DND-41 (cell line): ENCODE measurements around the gene RDH5.
A peak's percentile ranks its signal among the peaks of the same experiment; 100 is the strongest.

ENCODE experiments used
- ATAC-seq: fragments of 200-7000 bp; cut with Tn5 transposase; 3 replicates; pipeline ENCODE4 v1.9.1; 2021; ENCODE audit warnings: low read depth; ENCODE audit not compliant: insufficient read depth
- DNase-seq: peaks from one replicate; pipeline ENCODE4 v3.0.0-alpha.2; 2020
- H2AFZ ChIP-seq: 2 replicates; pipeline ENCODE4 v1.6.0; 2012; ENCODE audit warnings: low read depth, low read length
- H3K27ac ChIP-seq: 2 replicates; pipeline ENCODE4 v1.5.1; 2012; ENCODE audit warnings: low read length, inconsistent platforms
- H3K27me3 ChIP-seq: fragments of 200-600 bp; sonication (generic); 2 replicates; pipeline ENCODE4 v1.6.0; 2012; ENCODE audit warnings: low read length, mild to moderate bottlenecking, inconsistent platforms; ENCODE audit not compliant: insufficient read depth, poor library complexity
- H3K36me3 ChIP-seq: 2 replicates; pipeline ENCODE4 v1.5.1; 2012; ENCODE audit warnings: low read length, inconsistent platforms; ENCODE audit not compliant: insufficient read depth
- H3K4me1 ChIP-seq: 2 replicates; pipeline ENCODE4 v1.5.1; 2012; ENCODE audit warnings: mild to moderate bottlenecking, low read length; ENCODE audit not compliant: insufficient read depth
- H3K4me2 ChIP-seq: 2 replicates; pipeline ENCODE4 v1.6.0; 2012; ENCODE audit warnings: mild to moderate bottlenecking, moderate library complexity, low read length, inconsistent platforms; ENCODE audit not compliant: insufficient read depth
- H3K4me3 ChIP-seq, 2 experiments: fragments of 200-600 bp in 1 of 2; shearing (Covaris generic) in 1 of 2; 2 replicates each; pipeline ENCODE4 v1.5.1; 2012 to 2016; ENCODE audit warnings: inconsistent platforms in 2 of 2, low read length in 2 of 2, mild to moderate bottlenecking in 2 of 2, low read depth in 1 of 2, moderate library complexity in 1 of 2
- H3K79me2 ChIP-seq: 2 replicates; pipeline ENCODE4 v1.6.0; 2012; ENCODE audit warnings: low read length, inconsistent platforms; ENCODE audit not compliant: insufficient read depth
- H3K9ac ChIP-seq: 2 replicates; pipeline ENCODE4 v1.6.0; 2012; ENCODE audit warnings: low read depth, mild to moderate bottlenecking, inconsistent platforms, low read length, moderate library complexity
- H3K9me3 ChIP-seq: 2 replicates; pipeline ENCODE4 v1.5.1; 2012; ENCODE audit warnings: low read length, moderate library complexity, mild to moderate bottlenecking, inconsistent platforms; ENCODE audit not compliant: insufficient read depth, severe bottlenecking
- H4K20me1 ChIP-seq: 2 replicates; pipeline ENCODE4 v1.6.0; 2012; ENCODE audit warnings: low read length; ENCODE audit not compliant: insufficient read depth
- EZH2 ChIP-seq: IDR thresholded peaks from 3 replicates; pipeline ENCODE4 v1.6.1; 2012; ENCODE audit warnings: borderline replicate concordance, low read depth, mild to moderate bottlenecking, moderate library complexity, low read length, inconsistent platforms; ENCODE audit not compliant: severe bottlenecking
- TF ChIP-seq, protein P1 (sequence below): IDR thresholded peaks from 2 replicates; pipeline ENCODE4 v1.5.1; 2012; ENCODE audit warnings: borderline replicate concordance, low read length, moderate library complexity, mild to moderate bottlenecking; ENCODE audit not compliant: poor library complexity, severe bottlenecking; ENCODE audit errors: extremely low read depth

RDH5 gene

DNA sequence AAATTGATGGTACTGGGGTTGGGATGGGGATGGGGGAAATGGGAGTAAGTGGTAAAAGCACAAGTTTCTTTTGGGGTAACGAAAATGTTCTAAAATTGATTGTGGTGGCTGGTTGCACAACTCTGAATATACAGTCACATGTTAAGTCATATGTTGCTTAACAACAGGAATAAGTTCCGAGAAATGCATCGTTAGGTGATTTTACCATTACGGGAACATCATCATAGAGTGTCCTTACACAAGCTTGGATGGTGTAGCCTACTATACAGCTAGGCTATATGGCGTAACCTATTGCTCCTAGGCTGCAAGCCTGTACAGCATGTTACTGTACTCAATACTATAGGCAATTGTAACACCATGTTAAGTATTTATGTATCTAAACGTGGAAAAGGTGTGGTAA, 43.5 kb upstream of the RDH5 start:
- no peak for DNase-seq
- Histone ChIP-seq H3K79me2 (no peaks in the 10 kb centered on the region), H3K4me1 (no peaks in the 10 kb centered on the region), H3K27ac (no peak overlapping the region), H3K9me3 (no peaks in the 10 kb centered on the region), H3K27me3 (peaks cover 11% of the 10 kb centered on the region), H3K36me3 (no peaks in the 10 kb centered on the region), H2AFZ (no peak overlapping the region), H3K9ac (no peak overlapping the region), H4K20me1 (no peaks in the 10 kb centered on the region), H3K4me2 (no peak overlapping the region), H3K4me3 (no peak overlapping the region)
- TF ChIP-seq, protein P1, sequence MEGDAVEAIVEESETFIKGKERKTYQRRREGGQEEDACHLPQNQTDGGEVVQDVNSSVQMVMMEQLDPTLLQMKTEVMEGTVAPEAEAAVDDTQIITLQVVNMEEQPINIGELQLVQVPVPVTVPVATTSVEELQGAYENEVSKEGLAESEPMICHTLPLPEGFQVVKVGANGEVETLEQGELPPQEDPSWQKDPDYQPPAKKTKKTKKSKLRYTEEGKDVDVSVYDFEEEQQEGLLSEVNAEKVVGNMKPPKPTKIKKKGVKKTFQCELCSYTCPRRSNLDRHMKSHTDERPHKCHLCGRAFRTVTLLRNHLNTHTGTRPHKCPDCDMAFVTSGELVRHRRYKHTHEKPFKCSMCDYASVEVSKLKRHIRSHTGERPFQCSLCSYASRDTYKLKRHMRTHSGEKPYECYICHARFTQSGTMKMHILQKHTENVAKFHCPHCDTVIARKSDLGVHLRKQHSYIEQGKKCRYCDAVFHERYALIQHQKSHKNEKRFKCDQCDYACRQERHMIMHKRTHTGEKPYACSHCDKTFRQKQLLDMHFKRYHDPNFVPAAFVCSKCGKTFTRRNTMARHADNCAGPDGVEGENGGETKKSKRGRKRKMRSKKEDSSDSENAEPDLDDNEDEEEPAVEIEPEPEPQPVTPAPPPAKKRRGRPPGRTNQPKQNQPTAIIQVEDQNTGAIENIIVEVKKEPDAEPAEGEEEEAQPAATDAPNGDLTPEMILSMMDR: no peak
- TF ChIP-seq EZH2: no peak
- ATAC-seq: no peak

GRCh38 chr12:55679691-55680090, 40.5 kb upstream of the RDH5 start:
- H3K4me3 ChIP-seq: no peak overlapping the region
- H3K36me3 ChIP-seq: no peaks in the 10 kb centered on the region
- no peak for DNase-seq
- H3K9me3 ChIP-seq: no peaks in the 10 kb centered on the region
- H3K27me3 ChIP-seq: peaks cover 16% of the 10 kb centered on the region
- H3K4me2 ChIP-seq: no peak overlapping the region
- no peak overlapping the region for H3K9ac ChIP-seq
- ATAC-seq: no peak
- H3K79me2 ChIP-seq: no peaks in the 10 kb centered on the region
- TF ChIP-seq EZH2: no peak
- TF ChIP-seq, protein P1: no peak
- H3K4me1 ChIP-seq: no peaks in the 10 kb centered on the region
- no peak overlapping the region for H2AFZ ChIP-seq
- no peaks in the 10 kb centered on the region for H4K20me1 ChIP-seq
- H3K27ac ChIP-seq: no peak overlapping the region

DNA sequence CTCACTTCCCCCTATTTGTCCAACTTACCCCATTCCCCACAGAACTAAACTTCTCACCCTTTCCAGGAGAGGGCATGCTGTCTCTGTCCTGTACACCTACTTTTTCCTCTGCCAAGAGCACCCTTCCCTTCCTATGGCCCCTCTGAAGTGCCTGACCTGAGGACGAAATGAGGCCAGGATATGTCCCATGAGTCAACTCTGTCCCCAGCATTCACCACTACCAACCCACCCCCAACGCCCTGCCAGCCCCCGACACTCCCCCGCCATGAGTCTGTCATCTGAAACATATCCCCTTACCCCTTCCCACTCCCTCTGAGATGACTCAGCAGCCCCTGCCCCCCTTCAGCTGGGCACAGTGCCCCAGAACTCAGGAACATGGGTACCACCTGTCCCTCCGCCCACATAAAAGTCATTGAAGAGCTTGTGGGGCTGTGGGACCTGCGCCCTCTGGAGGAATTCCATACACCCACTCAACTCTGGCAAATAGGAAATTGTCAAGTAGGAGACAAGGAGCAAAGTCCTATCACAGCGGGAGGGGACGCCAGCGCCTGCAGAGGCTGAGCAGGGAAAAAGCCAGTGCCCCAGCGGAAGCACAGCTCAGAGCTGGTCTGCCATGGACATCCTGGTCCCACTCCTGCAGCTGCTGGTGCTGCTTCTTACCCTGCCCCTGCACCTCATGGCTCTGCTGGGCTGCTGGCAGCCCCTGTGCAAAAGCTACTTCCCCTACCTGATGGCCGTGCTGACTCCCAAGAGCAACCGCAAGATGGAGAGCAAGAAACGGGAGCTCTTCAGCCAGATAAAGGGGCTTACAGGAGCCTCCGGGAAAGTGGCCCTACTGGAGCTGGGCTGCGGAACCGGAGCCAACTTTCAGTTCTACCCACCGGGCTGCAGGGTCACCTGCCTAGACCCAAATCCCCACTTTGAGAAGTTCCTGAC, 38.8 kb upstream of the RDH5 start:
- Histone ChIP-seq H3K4me3 (no peak overlapping the region), H3K9ac (no peak overlapping the region), H2AFZ (no peak overlapping the region), H3K27ac (no peak overlapping the region), H3K4me2 (no peak overlapping the region), H3K4me1 (no peaks in the 10 kb centered on the region), H4K20me1 (no peaks in the 10 kb centered on the region), H3K27me3 (peaks cover 16% of the 10 kb centered on the region), H3K9me3 (no peaks in the 10 kb centered on the region), H3K36me3 (no peaks in the 10 kb centered on the region), H3K79me2 (no peaks in the 10 kb centered on the region)
- DNase-seq (peak; percentile 21), ATAC-seq (peak; percentile 47; the same call in 2 of the 3 replicates)
- TF ChIP-seq, protein P1: peak; percentile 34
- TF ChIP-seq EZH2: no peak
